HUDEP-2 (cell line): ENCODE results near the gene SLC29A1.

Source experiments
- DNase-seq, 76 experiments: peaks; one replicate each; lab custom pipeline; 2025; ENCODE audit not compliant: unreplicated experiment in 76 of 76; lab: John Stamatoyannopoulos, UW

The SLC29A1 gene

GRCh38 chr6:44251576-44252524, 28.5 kb downstream of the SLC29A1 start:
- DNase-seq, result no peak

DNA sequence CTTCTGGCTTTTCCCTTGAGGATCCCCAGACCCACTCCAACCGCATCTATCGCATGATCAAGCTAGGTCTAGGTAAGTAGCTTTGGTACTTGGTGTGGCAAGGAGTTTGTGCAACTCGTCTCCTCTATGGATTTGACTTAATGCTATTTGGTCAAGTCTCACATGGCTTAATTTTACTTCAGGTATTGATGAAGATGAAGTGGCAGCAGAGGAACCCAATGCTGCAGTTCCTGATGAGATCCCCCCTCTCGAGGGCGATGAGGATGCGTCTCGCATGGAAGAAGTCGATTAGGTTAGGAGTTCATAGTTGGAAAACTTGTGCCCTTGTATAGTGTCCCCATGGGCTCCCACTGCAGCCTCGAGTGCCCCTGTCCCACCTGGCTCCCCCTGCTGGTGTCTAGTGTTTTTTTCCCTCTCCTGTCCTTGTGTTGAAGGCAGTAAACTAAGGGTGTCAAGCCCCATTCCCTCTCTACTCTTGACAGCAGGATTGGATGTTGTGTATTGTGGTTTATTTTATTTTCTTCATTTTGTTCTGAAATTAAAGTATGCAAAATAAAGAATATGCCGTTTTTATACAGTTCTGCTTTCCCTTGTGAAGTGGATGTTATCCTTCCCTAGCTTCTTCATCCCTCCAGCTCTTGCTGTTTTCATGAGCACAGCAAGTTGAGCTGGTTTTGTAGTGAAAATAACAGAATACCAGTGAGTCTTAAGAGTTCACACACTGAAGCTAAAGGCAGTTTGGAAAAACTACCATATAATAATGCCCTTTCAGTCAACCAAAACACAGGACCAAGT, 30.1 kb downstream of the SLC29A1 start:
- DNase-seq, result peak in 66 of 76 experiments; percentile 17 to 84 (median 62)

DNA sequence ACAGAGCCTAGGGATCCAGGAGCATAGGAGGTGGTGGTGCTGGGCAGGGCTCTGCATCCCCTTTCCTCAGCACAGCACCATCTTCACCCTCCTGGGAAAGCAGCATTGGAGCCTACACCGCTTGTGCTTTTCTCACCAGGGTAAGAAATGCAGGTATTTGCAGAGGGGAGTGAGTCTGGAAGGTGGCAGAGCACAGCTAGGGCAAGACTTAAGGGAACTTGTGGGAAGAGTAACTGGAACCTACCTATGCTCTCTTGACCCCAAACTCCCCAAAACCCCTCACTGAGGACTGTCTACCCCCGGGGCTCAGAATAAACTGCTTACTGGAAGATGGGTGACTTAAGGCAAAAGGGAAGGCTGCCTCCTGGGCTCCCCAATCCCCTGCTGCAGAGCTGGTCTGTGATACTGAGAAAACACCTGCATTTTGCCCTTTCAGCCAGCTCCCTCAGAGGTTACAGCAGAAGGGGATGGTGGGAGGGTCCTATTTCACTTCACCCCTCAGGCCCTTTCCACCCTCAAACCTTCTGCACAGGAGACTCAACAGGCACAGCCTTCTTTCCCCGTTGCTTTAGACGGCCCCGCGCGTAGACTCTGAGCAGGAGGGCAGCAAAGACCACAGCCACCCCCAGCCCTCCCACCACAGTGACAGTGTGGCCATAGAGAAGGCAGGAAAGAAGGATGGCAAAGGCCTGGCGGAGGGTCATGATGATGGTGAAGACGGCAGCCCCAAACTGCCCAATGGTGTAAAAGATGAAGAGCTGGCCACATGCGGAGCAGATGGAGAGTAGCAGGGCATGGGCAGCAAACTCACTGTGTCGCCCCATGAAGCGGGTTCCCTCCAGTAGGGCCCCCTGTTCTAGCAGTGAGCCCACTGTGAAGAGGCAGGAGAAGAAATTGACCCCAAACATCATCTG, 31.1 kb downstream of the SLC29A1 start:
- DNase-seq, result peak in 6 of 76 experiments; percentile 20 to 54 (median 39)

GRCh38 chr6:44255105-44255808, 31.9 kb downstream of the SLC29A1 start:
- peak in 15 of 76 experiments; percentile 18 to 76 (median 40) for DNase-seq

DNA sequence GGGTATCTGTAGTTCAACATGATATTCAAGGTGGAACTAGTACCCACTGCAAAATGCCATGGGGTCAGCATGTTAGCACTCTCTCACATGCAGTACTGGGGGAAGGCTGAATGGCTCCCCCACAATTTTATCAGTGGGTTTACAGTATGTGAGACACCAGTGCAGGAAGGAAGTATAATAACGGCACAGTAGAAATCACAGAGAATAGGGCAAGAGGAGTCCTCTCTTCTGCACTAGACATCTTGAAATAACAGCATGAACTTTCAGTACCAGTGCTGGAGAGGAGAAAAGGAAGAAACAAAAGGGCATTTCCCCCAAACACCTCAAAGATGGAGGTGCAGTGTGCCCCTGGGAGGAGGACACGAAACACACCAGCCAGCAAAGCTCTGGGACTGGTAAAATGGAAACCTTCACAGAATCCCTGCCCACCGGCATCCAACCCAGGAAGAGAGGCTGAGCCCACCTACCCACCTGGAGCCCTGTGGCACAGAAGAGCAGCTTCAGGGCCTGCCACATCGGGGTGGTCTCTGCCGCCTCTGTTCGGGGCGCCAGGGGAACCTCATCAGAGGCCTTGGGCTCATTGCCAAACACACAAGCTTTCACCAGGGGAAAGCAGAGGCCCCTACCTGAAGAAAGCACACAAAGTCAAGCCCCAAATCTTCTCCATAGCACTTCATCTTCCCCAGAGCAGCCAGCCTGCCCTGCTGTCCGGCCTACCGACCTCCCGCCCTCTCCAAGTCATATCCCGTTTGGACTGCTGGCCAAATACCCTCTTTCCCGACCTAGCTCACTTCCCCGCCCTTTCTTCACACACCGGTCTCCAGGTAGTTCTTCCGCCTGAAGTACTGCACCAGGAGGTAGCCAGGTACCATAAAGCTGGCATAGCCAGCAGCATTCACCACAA, 32.7 kb downstream of the SLC29A1 start:
- peak in 6 of 76 experiments; percentile 23 to 62 (median 34) for DNase-seq

GRCh38 chr6:44256775-44257024, 33.3 kb downstream of the SLC29A1 start:
- peak in 1 of 76 experiments; percentile 51 for DNase-seq

DNA sequence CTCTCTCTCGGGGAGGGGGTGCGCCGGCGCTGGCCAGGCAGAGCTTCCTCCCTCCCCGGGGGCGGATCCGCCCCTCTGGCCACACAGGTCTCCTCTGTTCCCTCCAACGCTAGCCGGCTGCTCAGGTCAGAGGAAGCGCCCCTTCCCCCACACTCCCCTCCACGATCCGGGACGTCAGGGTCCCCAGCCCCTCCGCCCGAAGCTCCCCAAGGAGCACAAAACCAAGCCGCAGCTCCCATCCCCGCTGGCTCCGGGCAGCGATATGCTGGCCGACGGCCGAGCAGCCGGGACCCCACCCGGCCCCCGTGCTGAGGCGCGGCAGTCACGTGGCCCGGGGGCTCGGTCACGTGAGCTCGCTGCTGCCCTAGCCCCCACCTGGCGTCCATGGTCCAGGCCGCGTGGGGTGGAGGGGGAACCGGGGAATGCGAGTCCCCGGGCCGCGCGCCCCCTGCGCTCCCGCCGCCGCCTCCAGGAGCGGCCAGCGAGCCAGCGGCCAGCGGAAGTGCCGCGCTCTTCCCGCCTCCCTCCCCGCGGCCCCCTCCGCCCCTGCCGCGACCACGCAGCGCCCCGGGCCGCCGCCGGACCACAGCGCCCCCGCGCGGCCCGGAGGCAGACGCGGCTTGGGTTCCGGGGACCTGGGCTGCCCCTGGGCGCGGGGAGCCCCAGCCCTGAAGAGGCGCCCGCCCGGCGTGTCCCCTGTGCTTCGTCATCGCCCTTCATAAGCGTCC, 33.8 kb downstream of the SLC29A1 start, which contains the start of gene SLC35B2:
TSS of gene SLC35B2 (minus strand) at position 504 of the 728 bp plus-strand sequence. CDS start at position 386, 118 bp downstream.
- peak in 62 of 76 experiments; percentile 30 to 88 (median 70) for DNase-seq

- DNase-seq, result no peak
Measured at GRCh38 chr6:44257753-44258324, 34.4 kb downstream of the SLC29A1 start.

DNA sequence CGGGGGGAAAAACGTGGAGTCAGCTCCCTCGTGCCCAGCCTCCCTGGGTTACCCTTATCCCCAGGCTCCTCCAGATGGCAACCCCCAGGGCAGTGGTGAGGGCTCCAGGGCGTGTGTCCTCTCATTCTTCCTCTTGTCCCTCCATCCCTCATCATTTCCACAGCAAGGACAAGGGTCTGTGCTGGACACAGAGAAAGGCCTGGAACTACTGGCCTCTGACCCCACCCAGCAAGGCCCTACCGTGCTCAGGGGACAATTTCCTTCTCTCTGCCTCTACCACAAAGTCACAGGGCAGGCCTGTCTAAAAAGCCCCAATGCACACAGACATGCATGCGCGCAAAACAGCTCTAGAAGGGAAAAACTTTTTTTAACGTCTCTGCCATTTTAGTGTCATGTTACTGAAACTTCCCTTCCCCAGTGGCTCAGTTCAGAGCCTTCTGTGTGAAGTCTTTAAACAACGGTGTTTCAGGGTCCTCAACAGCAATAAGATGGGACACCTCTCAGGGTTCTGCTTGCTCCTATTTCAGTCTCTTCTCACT, 35.0 kb downstream of the SLC29A1 start:
- no peak for DNase-seq

DNA sequence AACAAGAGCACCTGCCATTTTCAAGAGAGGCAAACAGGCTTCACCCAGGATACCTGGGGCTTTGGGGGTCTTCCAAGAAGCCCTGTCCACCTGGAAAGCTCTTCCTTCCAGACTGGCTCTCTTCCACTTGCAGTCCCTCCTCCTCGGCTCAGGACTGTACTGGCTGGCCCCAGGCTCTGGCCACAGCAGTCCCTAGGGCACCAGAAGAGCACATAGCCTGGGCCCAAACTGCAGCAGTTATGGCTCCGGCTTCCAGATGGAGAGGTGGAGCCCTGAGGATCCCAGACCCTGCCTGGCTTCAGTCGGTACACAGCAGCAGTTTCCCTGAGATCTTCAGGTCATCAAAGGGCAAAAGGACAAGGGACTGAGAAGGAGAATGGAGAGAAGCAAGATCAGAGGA, 35.5 kb downstream of the SLC29A1 start:
- no peak for DNase-seq

GRCh38 chr6:44260011-44260410, 36.6 kb downstream of the SLC29A1 start:
- DNase-seq, result no peak

- DNase-seq, result no peak
Measured at GRCh38 chr6:44260451-44261297, 37.3 kb downstream of the SLC29A1 start.

GRCh38 chr6:44261581-44261980, 38.2 kb downstream of the SLC29A1 start:
- DNase-seq, result no peak

GRCh38 chr6:44262467-44263353, 39.3 kb downstream of the SLC29A1 start:
- no peak for DNase-seq

- DNase-seq, result no peak
Measured at GRCh38 chr6:44263354-44264100, 40.1 kb downstream of the SLC29A1 start.
